HG02642 (cell line): ENCODE results near the gene USP17L12.
"Not testable (repeated sequence)": the region's sequence is repeated elsewhere in the genome, so short reads cannot be mapped to it uniquely, and the experiment has no call there.

ENCODE experiments used
- ATAC-seq: cut with Tn5 transposase; IDR thresholded peaks from one replicate; pipeline ENCODE4 v1.9.1; 2021; ENCODE audit warnings: mild to moderate bottlenecking; ENCODE audit not compliant: unreplicated experiment, poor library complexity

Gene USP17L12

GRCh38 chr4:9219852-9220251, at the start of gene USP17L12:
TSS of gene USP17L12 (plus strand) at chr4:9220152. CDS start at chr4:9220152, 0 bp downstream.
- ATAC-seq, result not testable (repeated sequence)

GRCh38 chr4:9210357-9210756, 9.6 kb upstream of the USP17L12 start, which contains the start of gene USP17L10:
TSS of gene USP17L10 (plus strand) at chr4:9210657. CDS start at chr4:9210657, 0 bp downstream.
- not testable (repeated sequence) for ATAC-seq

- not testable (repeated sequence) for ATAC-seq
Observed at GRCh38 chr4:9214701-9215100, 5.3 kb upstream of the USP17L12 start.

- not testable (repeated sequence) for ATAC-seq
Observed at GRCh38 chr4:9215105-9215504, 4.8 kb upstream of the USP17L12 start, which contains the start of gene USP17L11. TSS of gene USP17L11 (plus strand) at chr4:9215405. CDS start at chr4:9215405, 0 bp downstream.

GRCh38 chr4:9224596-9224995, 4.6 kb downstream of the USP17L12 start, which contains the start of gene USP17L13:
TSS of gene USP17L13 (plus strand) at chr4:9224896. CDS start at chr4:9224896, 0 bp downstream.
- ATAC-seq, result not testable (repeated sequence)

GRCh38 chr4:9230249-9230648, 10.3 kb downstream of the USP17L12 start:
- ATAC-seq, result not testable (repeated sequence)

- not testable (repeated sequence) for ATAC-seq
Observed at GRCh38 chr4:9234085-9234484, 14.1 kb downstream of the USP17L12 start, which contains the start of gene USP17L15. TSS of gene USP17L15 (plus strand) at chr4:9234385. CDS start at chr4:9234385, 0 bp downstream.

GRCh38 chr4:9238461-9238860, 18.5 kb downstream of the USP17L12 start:
- ATAC-seq, result not testable (repeated sequence)

- ATAC-seq, result not testable (repeated sequence)
Observed at GRCh38 chr4:9243579-9243978, 23.6 kb downstream of the USP17L12 start, which contains the start of gene USP17L17. TSS of gene USP17L17 (plus strand) at chr4:9243879. CDS start at chr4:9243879, 0 bp downstream.

- not testable (repeated sequence) for ATAC-seq
Observed at GRCh38 chr4:9247953-9248680, 28.2 kb downstream of the USP17L12 start, which contains the start of gene USP17L18. TSS of gene USP17L18 (plus strand) at chr4:9248630. CDS start at chr4:9248630, 0 bp downstream.

GRCh38 chr4:9253078-9253477, 33.1 kb downstream of the USP17L12 start, which contains the start of gene USP17L19:
TSS of gene USP17L19 (plus strand) at chr4:9253378. CDS start at chr4:9253378, 0 bp downstream.
- not testable (repeated sequence) for ATAC-seq

GRCh38 chr4:9257824-9258223, 37.9 kb downstream of the USP17L12 start, which contains the start of gene USP17L20:
TSS of gene USP17L20 (plus strand) at chr4:9258124. CDS start at chr4:9258124, 0 bp downstream.
- not testable (repeated sequence) for ATAC-seq

GRCh38 chr4:9262572-9262971, 42.6 kb downstream of the USP17L12 start, which contains the start of gene USP17L21:
TSS of gene USP17L21 (plus strand) at chr4:9262872. CDS start at chr4:9262872, 0 bp downstream.
- ATAC-seq, result not testable (repeated sequence)

GRCh38 chr4:9267319-9267718, 47.4 kb downstream of the USP17L12 start, which contains the start of gene USP17L22:
TSS of gene USP17L22 (plus strand) at chr4:9267619. CDS start at chr4:9267619, 0 bp downstream.
- not testable (repeated sequence) for ATAC-seq
